NCI-H524 (cell line): ENCODE measurements around the gene EMC1.
A peak's percentile ranks its signal among the peaks of the same experiment; 100 is the strongest.
"Not testable (repeated sequence)": the region's sequence is repeated elsewhere in the genome, so short reads cannot be mapped to it uniquely, and the experiment has no call there.

ENCODE experiments used
- DNase-seq, 2 experiments: peaks; one replicate each; lab custom pipeline; 2025; lab: John Stamatoyannopoulos, UW

EMC1 gene

DNA sequence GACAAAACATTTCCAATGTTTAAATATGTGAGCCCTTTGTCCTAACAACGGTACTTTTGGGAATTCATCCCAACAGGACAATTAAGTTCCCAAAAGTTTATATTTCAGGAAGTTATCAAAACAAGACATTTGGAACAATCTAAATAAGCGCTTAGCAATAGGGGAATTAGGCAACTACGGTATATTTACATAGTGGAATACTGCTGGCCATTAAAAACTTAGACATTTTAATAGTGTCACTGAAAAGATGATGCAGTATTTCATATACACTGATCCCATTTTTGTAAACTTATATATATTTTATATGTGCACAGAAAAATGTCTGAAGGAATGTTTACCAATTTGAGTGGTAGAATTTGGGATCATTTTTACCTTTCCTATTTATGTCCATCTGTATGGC, 62.1 kb downstream of the EMC1 start:
- DNase-seq: no peak

DNA sequence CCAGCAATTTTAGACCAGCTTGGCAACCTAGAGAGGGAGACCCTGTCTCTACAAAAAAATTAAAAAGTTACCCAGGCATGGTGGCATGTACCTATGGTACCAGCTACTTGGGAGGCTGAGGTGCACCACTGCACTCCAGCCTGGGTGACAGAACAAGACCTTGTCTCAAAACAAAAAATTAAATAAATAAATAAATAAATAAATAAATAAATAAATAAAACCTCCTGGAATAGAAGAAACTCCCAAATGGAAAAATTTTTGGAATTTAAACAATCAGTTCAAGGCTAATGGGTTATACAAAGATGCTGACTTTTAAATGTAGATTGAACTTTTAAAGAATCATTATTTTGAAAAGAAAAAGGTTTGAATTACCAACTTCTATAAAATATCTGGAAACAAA, 63.5 kb downstream of the EMC1 start:
- DNase-seq: no peak

DNA sequence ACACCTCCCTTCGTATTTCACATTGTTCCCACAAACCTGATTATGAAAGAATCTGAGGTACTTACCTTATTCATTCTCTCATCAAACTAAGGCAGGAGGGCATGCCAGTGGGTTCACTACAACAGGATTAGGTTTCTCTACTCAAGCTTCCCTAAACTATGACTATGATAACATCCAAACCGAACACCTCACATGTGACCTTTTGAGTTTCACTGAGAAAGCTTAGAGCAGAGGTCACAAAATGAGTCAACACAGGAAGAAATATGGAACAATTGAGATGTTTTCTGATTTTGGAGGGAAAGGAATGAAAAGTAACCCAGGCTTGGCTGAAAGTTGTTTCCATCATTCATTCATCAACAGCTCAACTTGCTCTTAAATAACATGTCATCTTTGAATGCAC, 65.3 kb downstream of the EMC1 start:
- no peak for DNase-seq

DNA sequence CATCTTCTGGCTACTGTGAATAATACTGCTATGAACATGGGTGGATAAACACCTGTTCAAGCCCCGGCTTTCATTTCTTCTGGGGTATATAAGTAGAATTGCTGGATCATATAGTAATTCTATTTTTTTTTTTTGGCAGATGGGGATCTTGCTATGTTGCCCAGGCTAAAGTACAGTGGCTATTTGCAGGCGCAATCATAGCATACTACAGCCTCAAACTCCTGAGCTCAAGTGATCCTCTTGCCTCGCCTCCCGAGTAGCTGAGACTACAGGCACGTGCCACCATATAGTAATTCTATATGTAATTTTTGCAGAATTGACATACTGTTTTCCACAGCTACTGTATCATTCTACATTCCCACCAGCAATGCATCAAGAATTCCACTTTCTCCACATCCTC, 69.1 kb downstream of the EMC1 start:
- DNase-seq: no peak

DNA sequence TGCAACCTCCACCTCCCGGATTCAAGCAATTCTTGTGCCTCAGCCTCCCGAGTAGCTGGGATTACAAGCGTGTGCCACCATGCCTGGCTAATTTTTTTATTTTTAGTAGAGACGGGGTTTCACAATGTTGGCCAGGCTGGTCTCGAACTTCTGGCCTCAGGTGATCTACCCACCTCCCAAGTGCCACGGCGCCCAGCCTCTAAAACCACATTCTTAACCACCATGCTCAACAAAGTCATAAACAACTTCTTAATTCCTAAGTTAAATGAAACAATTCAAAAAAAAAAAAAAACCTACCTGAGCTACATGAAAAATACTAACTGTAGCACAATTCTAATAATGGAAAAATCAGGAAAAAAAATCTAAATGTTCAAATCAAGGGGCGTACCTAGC, 71.1 kb downstream of the EMC1 start:
- DNase-seq: not testable (repeated sequence)

DNA sequence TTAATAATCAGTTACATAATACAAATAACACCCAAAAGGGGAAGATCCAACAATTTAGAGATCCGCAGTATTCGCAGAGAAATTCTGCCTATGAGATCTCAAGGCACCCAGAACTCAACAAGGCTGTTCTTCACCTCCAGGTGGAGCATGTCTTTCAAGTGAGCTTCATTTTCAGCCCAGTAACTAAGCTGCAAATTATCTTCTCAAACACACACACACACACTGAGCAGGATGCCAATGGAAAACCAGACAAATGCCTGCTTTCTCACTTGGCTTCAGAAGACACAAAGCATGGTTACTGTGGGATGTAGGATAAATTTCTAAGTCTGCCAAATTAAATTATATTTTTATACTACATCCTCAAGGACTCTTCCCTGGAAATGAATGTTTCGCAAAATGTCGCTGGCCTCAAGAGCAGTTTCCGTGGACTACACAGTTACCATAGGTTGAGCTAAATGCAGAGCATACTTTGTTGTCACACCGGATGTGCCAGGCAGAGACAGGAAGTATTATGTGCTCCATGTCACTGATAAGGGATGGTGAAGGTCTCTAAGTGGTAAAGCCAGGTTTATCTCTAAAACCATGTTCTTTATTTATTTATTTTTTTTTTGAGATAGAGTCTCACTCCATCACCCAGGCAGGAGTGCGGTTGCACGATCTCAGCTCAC, 71.6 kb downstream of the EMC1 start:
- peak in 1 of 2 experiments; percentile 19 for DNase-seq

DNA sequence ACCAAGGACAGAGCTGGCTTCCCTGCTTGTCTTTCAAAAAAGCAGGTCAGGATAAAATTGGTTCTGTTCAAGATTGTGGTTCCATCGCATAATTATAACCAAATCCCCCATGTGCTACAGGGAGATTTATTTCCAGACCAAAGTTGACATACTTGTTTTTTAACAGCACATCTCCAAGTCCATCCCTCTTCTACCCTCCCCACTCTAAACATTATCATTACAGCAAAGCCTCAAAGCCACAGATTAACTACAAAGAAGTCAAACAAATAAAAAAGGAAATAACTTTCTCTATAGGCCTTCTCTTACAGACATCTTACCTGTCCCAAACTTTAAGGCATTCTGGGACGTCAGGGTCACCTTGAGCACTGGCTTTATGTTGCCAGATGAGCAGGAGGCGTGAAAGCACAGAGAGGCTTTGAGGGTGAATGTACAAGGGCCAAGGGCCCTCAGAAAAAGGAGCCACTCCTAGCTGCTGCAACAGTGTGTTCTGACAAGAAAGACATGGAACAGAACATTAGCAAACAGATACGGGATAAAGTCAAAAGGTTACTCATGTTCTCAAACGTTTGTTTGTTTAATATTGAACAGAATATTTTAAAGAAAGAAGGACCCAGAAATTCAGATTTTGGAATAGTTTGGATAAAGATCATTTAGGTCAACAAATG, 72.5 kb downstream of the EMC1 start:
- DNase-seq: no peak

DNA sequence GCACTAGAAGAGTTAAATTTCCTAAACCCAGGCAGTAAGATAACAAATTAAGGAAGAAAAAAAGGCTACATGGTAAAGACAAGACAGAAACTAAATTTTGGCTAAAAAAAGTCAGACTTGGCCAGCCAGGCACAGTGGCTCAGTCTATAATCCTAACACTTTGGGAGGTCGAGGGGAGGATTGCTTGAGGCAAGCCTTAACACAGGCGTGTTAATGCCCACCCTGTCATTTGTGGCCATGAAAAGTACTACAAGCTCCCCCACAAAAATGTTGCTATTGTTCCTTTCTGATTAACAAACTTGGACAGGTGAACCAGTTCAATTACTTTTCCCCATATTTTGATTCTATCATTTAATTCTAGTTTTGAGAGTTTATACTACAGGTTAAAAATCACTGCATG, 73.5 kb downstream of the EMC1 start:
- DNase-seq: no peak

DNA sequence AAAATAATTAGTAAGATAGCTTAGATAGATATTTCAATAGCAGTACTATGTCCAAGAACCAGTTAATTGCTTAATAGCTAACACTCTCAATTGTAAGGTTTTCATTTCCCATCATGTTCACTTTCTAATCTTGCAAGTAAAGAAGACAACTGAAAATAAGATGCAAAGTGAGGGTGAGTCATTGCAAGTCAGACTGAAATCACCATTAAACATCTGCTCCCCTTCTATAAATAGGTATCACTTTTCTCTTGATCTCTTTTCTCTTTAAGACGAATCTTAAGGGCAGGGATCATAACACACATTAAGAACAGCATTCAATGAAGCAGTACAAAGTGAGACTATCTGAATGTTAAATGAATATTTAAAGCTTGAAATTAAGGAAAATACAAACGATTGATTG, 81.7 kb downstream of the EMC1 start:
- DNase-seq: peak in 1 of 2 experiments; percentile 30

DNA sequence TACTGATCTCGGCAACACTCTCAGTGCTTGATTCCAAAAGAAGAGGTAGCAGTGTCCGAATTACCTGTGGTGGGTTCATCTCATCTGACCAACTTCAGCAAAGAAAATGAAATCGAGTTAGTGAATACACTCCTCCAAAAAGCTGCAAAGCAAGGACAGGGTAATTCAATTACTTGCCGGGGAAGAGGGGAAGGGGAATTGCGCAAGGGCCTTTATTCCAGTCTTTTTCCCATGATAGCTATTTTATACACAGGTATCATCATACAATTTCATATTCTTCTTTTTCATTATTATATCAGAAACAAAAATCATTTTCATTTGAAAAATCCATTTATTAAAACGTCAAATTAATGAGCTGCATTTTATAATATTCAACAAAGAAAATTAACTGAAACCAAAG, 84.2 kb downstream of the EMC1 start:
- DNase-seq: no peak

DNA sequence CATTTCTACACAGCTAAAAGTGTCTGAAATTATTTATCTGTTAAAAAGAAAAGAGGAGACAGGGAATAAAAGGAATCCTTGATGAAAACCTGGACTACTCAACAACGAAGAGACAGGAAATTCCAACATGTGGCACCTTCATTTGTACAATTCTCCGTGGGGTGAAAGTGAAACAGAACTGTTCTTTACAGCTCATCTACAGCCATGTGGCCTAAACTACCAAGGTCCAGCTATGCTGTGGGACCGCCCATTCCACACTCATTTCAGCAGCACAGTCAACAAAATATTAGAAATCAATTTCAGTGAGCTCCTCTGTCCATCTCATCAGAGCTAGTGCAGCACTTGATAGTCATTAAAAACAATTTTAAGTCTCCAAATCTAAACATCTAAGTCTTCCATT, 85.3 kb downstream of the EMC1 start:
- DNase-seq: no peak
